GM03348 (cell line): ENCODE results near the gene GH1.

Source experiments
- DNase-seq: peaks from one replicate; pipeline ENCODE4 v3.0.0; 2012; ENCODE audit warnings: low spot score

The GH1 gene

GRCh38 chr17:63944736-63945499 lies 26.3 kb upstream of the GH1 start:
- no peak for DNase-seq

- no peak for DNase-seq
These were observed 25.1 kb upstream of the GH1 start for GRCh38 chr17:63943745-63944144.

GRCh38 chr17:63942309-63942985 lies 23.8 kb upstream of the GH1 start:
- no peak for DNase-seq

GRCh38 chr17:63941751-63942150 lies 23.1 kb upstream of the GH1 start:
- no peak for DNase-seq

- no peak for DNase-seq
These were observed 22.5 kb upstream of the GH1 start for GRCh38 chr17:63941162-63941561.

GRCh38 chr17:63940584-63940983 lies 21.9 kb upstream of the GH1 start:
- DNase-seq = no peak

- DNase-seq = no peak
These were observed 21.2 kb upstream of the GH1 start for GRCh38 chr17:63939884-63940283.

- DNase-seq = no peak
These were observed 20.8 kb upstream of the GH1 start for GRCh38 chr17:63939401-63939800.

- DNase-seq = no peak
These were observed 19.3 kb upstream of the GH1 start for GRCh38 chr17:63937920-63938319.

- no peak for DNase-seq
These were observed 18.7 kb upstream of the GH1 start for GRCh38 chr17:63937319-63937718.

- no peak for DNase-seq
These were observed 15.8 kb upstream of the GH1 start for GRCh38 chr17:63934183-63935112.

- no peak for DNase-seq
These were observed 15.0 kb upstream of the GH1 start for GRCh38 chr17:63933598-63933997.

- DNase-seq = no peak
These were observed 14.1 kb upstream of the GH1 start for GRCh38 chr17:63932721-63933120.

GRCh38 chr17:63931981-63932561 lies 13.4 kb upstream of the GH1 start, which contains the start of gene CD79B:
CD79B (minus strand) TSS chr17:63932331; CDS start chr17:63932261, 70 bp downstream.
- DNase-seq = no peak

- no peak for DNase-seq
These were observed 12.4 kb upstream of the GH1 start for GRCh38 chr17:63930951-63931575.

- no peak for DNase-seq
These were observed 11.5 kb upstream of the GH1 start for GRCh38 chr17:63929860-63930766.

GRCh38 chr17:63928966-63929695 lies 10.5 kb upstream of the GH1 start:
- DNase-seq = no peak

GRCh38 chr17:63928172-63928666 lies 9.6 kb upstream of the GH1 start:
- DNase-seq = no peak

- no peak for DNase-seq
These were observed 9.0 kb upstream of the GH1 start for GRCh38 chr17:63927464-63928171.
